Fibroblast of lung (primary cell): ENCODE results near the gene ATF1. TPM values are rescaled to one million over a fixed set of nuclear protein-coding genes. Genes with fewer than 3 reads are reported as not detected.

Source experiments
- DNase-seq, 2 donors: peaks; one replicate each; pipeline versions ENCODE4 v3.0.0 to v3.0.0-alpha.2; 2010; ENCODE audit warnings: low read depth in 2 of 2
- H2AFZ ChIP-seq: 2 replicates; pipeline ENCODE4 v1.5.1; 2012; ENCODE audit warnings: low read length, control low read depth, inconsistent platforms
- H3K27ac ChIP-seq: 2 replicates; pipeline ENCODE4 v1.5.1; 2011; ENCODE audit warnings: low read length, control low read depth; ENCODE audit not compliant: insufficient read depth
- H3K27me3 ChIP-seq: 2 replicates; pipeline ENCODE4 v1.5.1; 2011; ENCODE audit warnings: mild to moderate bottlenecking, low read length; ENCODE audit not compliant: control insufficient read depth, insufficient read depth
- H3K36me3 ChIP-seq: 2 replicates; pipeline ENCODE4 v1.5.1; 2011; ENCODE audit warnings: low read length; ENCODE audit not compliant: control insufficient read depth, insufficient read depth
- H3K4me1 ChIP-seq: 2 replicates; pipeline ENCODE4 v1.5.1; 2011; ENCODE audit warnings: low read length; ENCODE audit not compliant: control insufficient read depth, insufficient read depth; ENCODE audit errors: extremely low read depth
- H3K4me2 ChIP-seq: 2 replicates; pipeline ENCODE4 v1.5.1; 2011; ENCODE audit warnings: low read length, control low read depth; ENCODE audit not compliant: insufficient read depth; ENCODE audit errors: extremely low read depth
- H3K4me3 ChIP-seq, 4 experiments: fragments of 200-600 bp in 1 of 4; sonication (generic) in 1 of 4; replicated peaks in 1 of 4; 2 replicates each; pipeline ENCODE4 v1.5.1; 2011 to 2016; ENCODE audit warnings: low read length in 4 of 4, low read depth in 3 of 4, mild to moderate bottlenecking in 3 of 4, control low read depth in 2 of 4, inconsistent platforms in 1 of 4, mixed read lengths in 1 of 4; ENCODE audit not compliant: insufficient read depth in 1 of 4; ENCODE audit errors: control extremely low read depth in 1 of 4
- H3K79me2 ChIP-seq: 2 replicates; pipeline ENCODE4 v1.5.1; 2012; ENCODE audit warnings: mild to moderate bottlenecking, low read length, inconsistent platforms; ENCODE audit not compliant: control insufficient read depth, insufficient read depth
- H3K9ac ChIP-seq: 2 replicates; pipeline ENCODE4 v1.5.1; 2011; ENCODE audit warnings: mild to moderate bottlenecking, low read length, control low read depth; ENCODE audit not compliant: insufficient read depth
- H3K9me3 ChIP-seq: 2 replicates; pipeline ENCODE4 v1.5.1; 2012; ENCODE audit warnings: low read depth, low read length; ENCODE audit not compliant: control insufficient read depth, insufficient read depth
- H4K20me1 ChIP-seq: 2 replicates; pipeline ENCODE4 v1.5.1; 2011; ENCODE audit warnings: low read length; ENCODE audit not compliant: control insufficient read depth, insufficient read depth; ENCODE audit errors: extremely low read depth
- EZH2 ChIP-seq: IDR thresholded peaks from 2 replicates; pipeline ENCODE4 v1.5.1; 2012; ENCODE audit warnings: low read length, control low read depth, mild to moderate bottlenecking; ENCODE audit errors: missing control alignments
- polyA plus RNA-seq, 2 donors: library from polyadenylated mRNA; depleted of rRNA in 1 of 2; stranded (reverse) in 1 of 2; unstranded in 1 of 2; fragments of >200 nt; gene quantifications; 2 replicates each; pipeline ENCODE4 v1.2.1, GENCODE V29; 2011 to 2012; ENCODE audit warnings: missing spikeins in 1 of 2
- total RNA-seq: library from RNA; depleted of rRNA; stranded (reverse); fragments of >200 nt; gene quantifications from 2 replicates; pipeline ENCODE4 v1.2.1, GENCODE V29; 2014
- TF ChIP-seq, protein P1 (sequence below), 2 donors: IDR thresholded peaks in 1 of 2; conservative IDR thresholded peaks in 1 of 2; 1 replicate in 1 of 2; 2 replicates in 1 of 2; pipeline ENCODE4 v1.5.1; 2011 to 2012; ENCODE audit warnings: low read length in 2 of 2, control low read depth in 1 of 2, inconsistent platforms in 1 of 2, low read depth in 1 of 2, mild to moderate bottlenecking in 1 of 2

The ATF1 gene
- total and polyA plus RNA-seq, 2 donors (not counting 1 experiment from before 2014, with no cell fraction given): 40.6 to 44.8 TPM

DNA sequence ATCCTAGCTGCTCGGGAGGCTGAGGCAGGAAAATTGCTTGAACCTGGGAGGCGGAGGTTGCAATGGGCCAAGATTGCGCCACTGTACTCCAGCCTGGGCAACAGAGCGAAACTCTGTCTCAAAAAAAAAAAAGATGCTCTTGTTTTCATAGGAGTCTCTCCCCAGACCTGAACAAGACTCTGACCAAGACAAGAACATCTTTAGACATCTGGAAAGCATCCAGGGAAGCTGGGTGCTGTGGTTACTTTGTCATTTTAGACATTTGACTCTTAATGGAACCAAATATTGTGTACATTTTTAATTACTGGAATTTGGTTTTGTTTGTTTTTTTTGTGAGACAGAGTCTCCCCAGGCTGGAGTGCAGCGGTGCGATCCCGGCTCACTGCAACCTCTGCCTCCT, 21.1 kb upstream of the ATF1 start:
- no peaks in the 10 kb centered on the region for H3K9me3 ChIP-seq
- no peak overlapping the region for H3K4me3 ChIP-seq
- no peaks in the 10 kb centered on the region for H3K4me1 ChIP-seq
- no peaks in the 10 kb centered on the region for H4K20me1 ChIP-seq
- DNase-seq: no peak
- no peak overlapping the region for H3K27ac ChIP-seq
- H3K27me3 ChIP-seq: no peaks in the 10 kb centered on the region
- H3K36me3 ChIP-seq: peaks cover 4% of the 10 kb centered on the region
- H2AFZ ChIP-seq: no peak overlapping the region
- no peak overlapping the region for H3K4me2 ChIP-seq
- no peak overlapping the region for H3K9ac ChIP-seq
- no peaks in the 10 kb centered on the region for H3K79me2 ChIP-seq
- TF ChIP-seq, protein P1, sequence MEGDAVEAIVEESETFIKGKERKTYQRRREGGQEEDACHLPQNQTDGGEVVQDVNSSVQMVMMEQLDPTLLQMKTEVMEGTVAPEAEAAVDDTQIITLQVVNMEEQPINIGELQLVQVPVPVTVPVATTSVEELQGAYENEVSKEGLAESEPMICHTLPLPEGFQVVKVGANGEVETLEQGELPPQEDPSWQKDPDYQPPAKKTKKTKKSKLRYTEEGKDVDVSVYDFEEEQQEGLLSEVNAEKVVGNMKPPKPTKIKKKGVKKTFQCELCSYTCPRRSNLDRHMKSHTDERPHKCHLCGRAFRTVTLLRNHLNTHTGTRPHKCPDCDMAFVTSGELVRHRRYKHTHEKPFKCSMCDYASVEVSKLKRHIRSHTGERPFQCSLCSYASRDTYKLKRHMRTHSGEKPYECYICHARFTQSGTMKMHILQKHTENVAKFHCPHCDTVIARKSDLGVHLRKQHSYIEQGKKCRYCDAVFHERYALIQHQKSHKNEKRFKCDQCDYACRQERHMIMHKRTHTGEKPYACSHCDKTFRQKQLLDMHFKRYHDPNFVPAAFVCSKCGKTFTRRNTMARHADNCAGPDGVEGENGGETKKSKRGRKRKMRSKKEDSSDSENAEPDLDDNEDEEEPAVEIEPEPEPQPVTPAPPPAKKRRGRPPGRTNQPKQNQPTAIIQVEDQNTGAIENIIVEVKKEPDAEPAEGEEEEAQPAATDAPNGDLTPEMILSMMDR (conservative IDR thresholded peaks at IDR 0.05 in 1 of 2, IDR thresholded peaks at IDR 0.05 in 1 of 2; ENCODE audit: low read depth in 1 of 2, low read length in 2 of 2): no peak
- no peak for TF ChIP-seq EZH2

DNA sequence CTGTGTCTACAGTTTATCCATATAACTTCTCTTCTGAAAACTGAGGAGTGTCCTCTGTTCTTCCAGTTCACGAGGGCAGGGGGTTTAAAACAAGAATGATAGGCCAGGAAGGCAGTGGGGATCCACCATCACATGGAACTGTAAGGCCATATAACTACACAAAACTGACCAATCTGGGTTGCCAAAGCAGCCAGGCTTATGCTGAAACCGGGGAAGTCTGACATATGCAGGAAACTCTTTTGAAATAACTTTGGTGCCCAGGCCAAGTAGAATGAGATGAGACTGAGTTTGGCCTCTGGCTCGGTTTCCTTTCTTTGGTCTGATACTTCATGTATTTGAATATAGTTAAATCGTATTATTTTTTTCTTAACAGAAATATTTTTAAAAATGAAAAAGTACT, 18.0 kb upstream of the ATF1 start:
- Histone ChIP-seq H2AFZ (no peak overlapping the region), H3K27ac (no peak overlapping the region), H3K36me3 (no peaks in the 10 kb centered on the region), H3K4me3 (no peak overlapping the region), H3K4me1 (no peaks in the 10 kb centered on the region), H4K20me1 (no peaks in the 10 kb centered on the region), H3K27me3 (no peaks in the 10 kb centered on the region), H3K79me2 (no peaks in the 10 kb centered on the region), H3K4me2 (no peak overlapping the region), H3K9ac (no peak overlapping the region), H3K9me3 (no peaks in the 10 kb centered on the region)
- no peak for DNase-seq
- TF ChIP-seq EZH2: no peak
- TF ChIP-seq, protein P1 (conservative IDR thresholded peaks at IDR 0.05 in 1 of 2, IDR thresholded peaks at IDR 0.05 in 1 of 2; ENCODE audit: low read depth in 1 of 2, low read length in 2 of 2): no peak

DNA sequence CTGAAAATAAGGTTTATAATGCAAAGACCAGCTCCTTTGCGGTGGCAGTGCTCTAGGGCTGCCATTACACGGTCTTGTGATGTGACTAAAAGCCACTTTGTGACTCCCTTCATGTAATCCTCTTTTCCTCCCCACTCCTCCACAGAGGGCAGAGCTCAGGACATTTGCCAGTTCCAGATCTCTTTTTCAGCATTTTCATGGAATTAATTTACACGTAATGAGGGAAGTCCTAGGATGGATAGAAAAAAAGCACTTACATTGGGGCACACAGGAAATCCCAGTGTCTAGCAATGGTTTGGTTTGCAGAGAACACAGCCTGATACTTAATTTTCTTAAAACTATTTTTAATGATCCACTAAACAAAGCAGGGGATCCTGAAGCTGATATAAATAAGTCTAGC, 17.5 kb upstream of the ATF1 start:
- Histone ChIP-seq H3K27ac (no peak overlapping the region), H3K4me2 (no peak overlapping the region), H4K20me1 (no peaks in the 10 kb centered on the region), H3K4me1 (no peaks in the 10 kb centered on the region), H3K9me3 (no peaks in the 10 kb centered on the region), H3K4me3 (no peak overlapping the region), H3K79me2 (no peaks in the 10 kb centered on the region), H3K9ac (no peak overlapping the region), H2AFZ (no peak overlapping the region), H3K27me3 (no peaks in the 10 kb centered on the region), H3K36me3 (no peaks in the 10 kb centered on the region)
- DNase-seq: no peak
- TF ChIP-seq, protein P1 (conservative IDR thresholded peaks at IDR 0.05 in 1 of 2, IDR thresholded peaks at IDR 0.05 in 1 of 2; ENCODE audit: low read depth in 1 of 2, low read length in 2 of 2): no peak
- no peak for TF ChIP-seq EZH2
